Iris pigment epithelial cell (primary cell): Measurements from ENCODE around the gene BUD23.
"Not testable (repeated sequence)": the region's sequence is repeated elsewhere in the genome, so short reads cannot be mapped to it uniquely, and the experiment has no call there.

Experiments
- DNase-seq: peaks from one replicate; pipeline ENCODE4 v3.0.0-alpha.2; 2011; ENCODE audit warnings: low read depth

BUD23 gene

GRCh38 chr7:73683056-73683787 lies at the start of gene BUD23, which contains the start of gene DNAJC30:
TSS of gene BUD23 (plus strand) at chr7:73683597. CDS start at chr7:73683626, 29 bp downstream.
TSS of gene DNAJC30 (minus strand) at chr7:73683453. CDS start at chr7:73683423, 30 bp downstream.
- DNase-seq = peak; percentile 98

DNA sequence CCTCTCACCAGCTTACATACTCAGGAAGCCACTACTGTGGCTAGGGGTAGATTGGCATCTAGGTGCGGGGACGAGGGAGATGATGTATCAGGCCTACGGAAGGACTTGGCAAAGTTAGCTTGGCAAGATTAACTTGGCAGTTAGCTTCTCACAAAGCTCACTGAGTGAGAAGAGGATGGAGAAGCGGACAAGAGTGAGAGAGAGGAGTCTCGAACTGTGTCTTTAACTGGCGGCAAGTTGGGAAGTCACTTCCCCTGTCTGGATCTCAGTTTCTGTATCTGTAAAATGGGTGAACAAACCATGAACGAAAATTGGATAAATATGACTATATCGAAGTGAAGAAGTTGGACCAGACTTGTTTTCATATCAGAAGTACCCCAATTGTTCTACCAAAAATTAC lies 49.6 kb upstream of the BUD23 start:
- DNase-seq = no peak

DNA sequence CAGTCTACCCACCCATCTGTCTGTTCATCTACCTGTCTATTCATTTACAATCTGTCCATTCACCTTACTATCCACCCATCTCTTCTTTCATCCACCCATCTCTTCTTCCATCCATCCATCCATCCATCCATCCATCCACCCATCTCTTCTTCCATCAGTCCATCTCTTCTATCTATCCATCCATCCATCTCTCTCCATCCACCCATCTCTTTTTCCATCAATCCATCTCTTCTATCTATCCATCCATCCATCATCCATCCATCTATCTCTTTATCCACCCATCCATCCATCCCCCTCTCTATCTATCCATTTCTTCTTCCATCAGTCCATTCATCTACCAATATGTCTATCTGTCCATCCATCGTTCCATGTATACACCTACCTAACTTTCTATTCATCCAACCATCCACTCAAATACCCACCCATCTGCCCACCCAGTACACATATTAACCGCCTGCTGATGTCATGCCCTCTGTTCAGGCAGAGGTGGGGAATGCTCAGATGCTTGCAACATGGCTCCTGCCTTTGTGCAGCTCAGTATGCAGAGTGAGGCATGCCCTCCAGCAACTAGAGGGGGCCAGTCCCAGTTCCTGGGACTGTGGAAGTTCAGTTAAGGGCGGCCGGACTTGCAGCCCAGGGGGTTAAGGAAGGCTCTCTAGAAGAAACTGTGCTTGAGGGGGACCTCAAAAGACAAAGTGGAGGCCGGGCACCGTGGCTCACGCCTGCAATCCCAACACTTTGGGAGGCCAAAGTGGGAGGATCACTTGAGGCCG lies 47.8 kb upstream of the BUD23 start:
- DNase-seq = no peak

- DNase-seq = no peak
Measured at GRCh38 chr7:73638911-73639310, 44.5 kb upstream of the BUD23 start.

- no peak for DNase-seq
Measured at GRCh38 chr7:73642834-73643233, 40.6 kb upstream of the BUD23 start.

- no peak for DNase-seq
Measured at GRCh38 chr7:73644688-73645286, 38.6 kb upstream of the BUD23 start.

GRCh38 chr7:73645643-73646174 lies 37.7 kb upstream of the BUD23 start:
- DNase-seq = no peak

DNA sequence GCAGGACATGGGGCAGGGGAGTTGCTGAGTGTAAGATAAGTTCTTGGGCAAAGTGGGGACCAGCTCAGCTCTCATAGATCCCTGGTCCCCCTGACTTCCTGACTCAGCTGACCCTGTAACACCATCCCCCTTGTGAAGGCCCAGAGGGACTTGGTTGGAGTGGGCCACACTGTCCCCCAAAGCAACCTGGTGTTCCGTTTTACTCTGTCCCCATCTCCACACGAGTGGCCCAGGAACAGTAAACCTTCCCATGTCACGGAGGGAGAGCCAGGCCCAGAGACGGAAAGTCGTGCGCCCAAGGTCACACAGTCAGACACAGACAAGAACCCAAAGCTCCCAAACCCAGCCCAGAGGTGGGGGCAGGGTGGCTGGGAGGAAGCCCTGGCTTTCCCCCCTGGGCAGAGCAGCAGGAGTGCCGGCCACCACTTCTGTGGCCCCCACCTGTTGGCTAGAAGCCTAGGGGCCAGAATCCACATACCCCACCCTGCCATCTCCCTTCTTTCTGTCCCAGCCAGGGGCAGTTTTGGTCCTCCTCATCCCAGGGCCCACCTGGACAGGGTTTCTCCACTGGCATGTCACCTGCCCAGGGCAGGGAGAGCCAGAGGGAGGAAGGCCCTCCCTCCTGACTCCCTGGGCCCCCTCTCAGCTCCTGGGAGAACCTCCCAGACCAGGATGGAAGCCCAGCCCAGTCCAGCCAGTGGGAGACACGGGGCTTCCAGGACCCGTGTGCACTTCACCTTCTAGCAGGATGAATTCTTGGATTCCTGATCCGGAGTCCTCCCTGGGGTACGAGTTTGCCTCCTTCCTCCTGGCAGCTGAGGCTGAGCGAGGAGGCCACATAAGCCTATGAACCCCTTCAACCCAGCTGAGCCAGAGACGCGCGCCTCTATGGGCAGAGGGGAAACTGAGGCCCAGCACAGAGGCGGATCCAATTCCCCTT lies 36.3 kb upstream of the BUD23 start:
- DNase-seq = no peak

- no peak for DNase-seq
Measured at GRCh38 chr7:73647725-73648592, 35.4 kb upstream of the BUD23 start.

DNA sequence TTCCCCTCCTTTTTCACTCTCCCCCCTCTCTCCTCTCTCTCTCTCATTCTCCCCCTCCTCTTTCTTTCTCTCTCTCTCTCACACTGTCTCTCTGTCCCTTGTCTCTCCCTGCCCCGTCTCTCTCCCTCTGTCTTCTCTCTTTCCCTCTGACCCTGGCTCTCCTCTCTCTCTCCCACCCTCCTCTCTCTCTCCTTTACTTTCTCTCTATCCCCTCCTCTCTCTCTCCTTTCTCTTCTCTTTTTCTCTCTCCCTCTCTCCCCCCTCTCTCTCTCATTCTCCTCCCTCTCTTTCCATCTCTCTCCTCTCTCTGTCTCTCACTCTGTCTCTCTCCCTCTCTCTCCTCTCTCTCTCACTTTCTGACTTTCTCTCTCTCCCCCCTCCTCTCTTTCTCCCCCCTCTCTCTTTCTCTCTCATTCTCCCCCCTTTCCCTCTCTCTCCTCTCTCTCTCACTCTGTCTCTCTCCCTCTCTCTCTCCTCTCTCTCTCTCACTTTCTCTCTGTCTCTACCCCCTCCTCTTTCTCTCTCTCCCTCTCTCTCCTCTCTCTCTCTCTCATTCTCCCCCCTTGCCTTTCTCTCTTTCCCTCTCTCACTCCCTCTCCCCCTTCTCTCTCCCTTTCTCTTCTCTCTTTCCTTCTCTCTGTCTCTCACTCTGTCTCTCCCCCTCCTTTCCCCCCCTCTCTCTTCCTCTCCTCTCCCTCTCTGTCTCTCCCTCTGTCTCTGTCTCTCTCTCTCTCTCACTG lies 34.6 kb upstream of the BUD23 start:
- DNase-seq = no peak

GRCh38 chr7:73649576-73649975 lies 33.8 kb upstream of the BUD23 start:
- DNase-seq = no peak

DNA sequence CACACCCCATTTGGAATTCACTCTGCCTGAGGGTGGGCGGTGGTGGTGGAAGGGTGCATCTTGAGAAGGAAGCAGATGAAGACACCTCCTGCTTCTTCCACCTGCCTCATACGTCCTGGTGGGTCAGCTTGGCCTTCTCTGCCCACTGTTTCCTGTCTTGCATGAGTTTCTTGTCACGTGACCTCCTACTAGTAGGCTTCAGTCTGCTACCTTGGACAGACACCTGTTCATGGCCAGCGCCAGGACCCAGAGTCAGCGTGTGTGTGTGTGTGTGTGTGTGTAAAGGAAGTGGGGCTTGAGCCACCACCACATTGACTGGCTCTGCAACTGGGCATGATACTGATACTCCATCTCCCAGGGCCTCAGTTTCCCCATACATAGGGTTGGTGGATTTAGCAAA lies 32.9 kb upstream of the BUD23 start:
- DNase-seq = no peak

DNA sequence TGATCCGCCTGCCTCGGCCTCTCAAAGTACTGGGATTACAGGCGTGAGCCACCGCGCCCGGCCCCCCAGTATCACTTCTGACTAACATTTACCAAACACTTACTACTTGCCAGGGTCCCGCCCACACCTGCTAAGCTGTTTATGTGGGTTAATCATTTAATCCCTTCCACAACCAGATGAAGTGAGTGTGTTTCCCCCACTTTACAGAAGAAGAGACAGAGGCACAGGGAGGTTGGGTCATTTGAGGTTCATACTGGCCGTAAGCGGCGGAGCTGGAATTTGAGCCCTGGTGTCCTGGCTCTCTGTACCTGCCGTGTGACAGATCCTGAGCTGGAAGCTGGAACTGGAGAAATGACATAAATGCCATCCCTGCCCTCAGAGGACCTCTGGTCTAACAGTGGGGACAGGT lies 30.9 kb upstream of the BUD23 start:
- DNase-seq = no peak

- not testable (repeated sequence) for DNase-seq
Measured at GRCh38 chr7:73655309-73655708, 28.1 kb upstream of the BUD23 start.

DNA sequence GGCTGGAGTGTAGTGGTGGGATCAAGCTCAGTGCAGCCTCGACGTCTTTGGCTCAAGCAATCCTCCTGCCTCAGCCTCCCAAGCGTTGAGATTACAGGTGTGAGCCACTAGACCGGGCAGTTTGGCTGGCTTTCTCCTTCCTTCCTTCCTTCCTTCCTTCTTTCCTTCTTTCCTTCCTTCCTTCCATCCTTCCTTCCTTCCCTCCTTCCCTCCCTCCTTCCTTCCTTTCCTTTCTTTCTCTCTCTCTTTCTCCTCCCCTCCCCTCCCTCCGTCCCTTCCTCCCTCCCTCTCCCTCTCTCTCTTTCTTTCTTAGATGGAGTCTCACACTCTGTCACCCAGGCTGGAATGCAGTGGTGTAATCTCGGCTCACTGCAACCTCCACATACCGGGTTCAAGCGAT lies 23.4 kb upstream of the BUD23 start:
- no peak for DNase-seq

DNA sequence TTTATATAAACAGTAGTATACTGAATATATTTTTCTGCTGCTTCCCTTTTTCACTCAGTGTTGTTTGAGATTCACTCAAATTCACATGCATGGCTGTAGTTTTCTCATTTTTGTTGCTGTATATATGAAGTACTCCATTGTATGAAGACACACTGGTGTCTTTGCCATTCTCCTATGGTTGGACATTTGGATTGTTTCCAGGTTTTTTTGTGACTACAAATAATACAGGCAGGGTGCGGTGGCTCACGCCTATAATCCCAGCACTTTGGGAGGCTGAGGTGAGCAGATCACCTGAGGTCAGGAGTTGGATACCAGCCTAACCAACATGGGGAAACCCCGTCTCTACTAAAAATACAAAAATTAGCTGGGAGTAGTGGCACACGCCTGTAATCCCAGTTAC lies 22.8 kb upstream of the BUD23 start:
- not testable (repeated sequence) for DNase-seq

DNA sequence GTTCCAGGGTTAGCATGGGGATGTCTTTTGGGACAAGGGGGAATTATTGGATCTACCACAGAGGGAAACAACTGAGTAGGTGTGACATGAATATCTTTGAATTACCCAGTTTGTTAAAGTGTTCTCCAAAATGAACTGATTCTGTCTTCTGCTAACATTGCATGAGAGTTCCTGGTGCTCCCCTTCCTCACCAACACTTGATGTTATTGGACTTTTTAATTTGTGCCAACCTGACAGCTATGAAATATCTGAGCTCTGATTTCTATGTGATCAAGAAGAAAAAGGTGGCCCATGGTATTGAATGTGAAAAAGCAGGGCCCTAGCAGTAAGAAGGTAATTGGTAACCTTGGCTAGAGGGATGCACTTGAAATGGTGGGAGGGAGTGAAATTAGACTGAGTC lies 20.4 kb upstream of the BUD23 start:
- DNase-seq = no peak

GRCh38 chr7:73667344-73668102 lies 15.9 kb upstream of the BUD23 start, which contains the start of gene VPS37D:
TSS of gene VPS37D (plus strand) at chr7:73667831. CDS start at chr7:73667959, 128 bp downstream.
- peak; percentile 88 for DNase-seq
